HL-60 (cell line): ENCODE measurements around the gene GALNT7.

Source experiments
- DNase-seq, 2 experiments: peaks; one replicate each; pipeline ENCODE4 v3.0.0-alpha.2; 2010 to 2020; ENCODE audit warnings: low read depth in 1 of 2, low spot score in 1 of 2
- H3K27ac ChIP-seq: fragments of 250-450 bp; sonication (Bioruptor Pico); replicated peaks from 2 replicates; pipeline ENCODE4 v1.5.1; 2020; ENCODE audit warnings: mild to moderate bottlenecking, moderate library complexity
- H3K27me3 ChIP-seq: fragments of 250-450 bp; sonication (Bioruptor Pico); 2 replicates; pipeline ENCODE4 v1.5.1; 2021; ENCODE audit warnings: mild to moderate bottlenecking, moderate library complexity; ENCODE audit not compliant: insufficient read depth, poor library complexity, severe bottlenecking
- H3K4me3 ChIP-seq: replicated peaks from 2 replicates; pipeline ENCODE4 v1.5.1; 2011; ENCODE audit warnings: mild to moderate bottlenecking, control low read depth, low read length; ENCODE audit not compliant: insufficient read depth
- GABPA ChIP-seq: IDR thresholded peaks from 2 replicates; pipeline ENCODE4 v1.6.1; 2012; ENCODE audit warnings: low read depth
- POLR2AphosphoS5 ChIP-seq: IDR thresholded peaks from 2 replicates; pipeline ENCODE4 v1.6.1; 2012; ENCODE audit warnings: low read depth
- REST ChIP-seq: IDR thresholded peaks from 2 replicates; pipeline ENCODE4 v1.6.1; 2012; ENCODE audit warnings: low read depth; ENCODE audit not compliant: insufficient replicate concordance
- SPI1 ChIP-seq: IDR thresholded peaks from 2 replicates; pipeline ENCODE4 v1.6.1; 2012; ENCODE audit warnings: low read depth, mild to moderate bottlenecking, borderline replicate concordance
- TF ChIP-seq, protein P1 (sequence below): IDR thresholded peaks from one replicate; pipeline ENCODE4 v1.5.1; 2011; ENCODE audit warnings: low read length, control low read depth, inconsistent platforms; ENCODE audit not compliant: insufficient read depth

The GALNT7 gene

GRCh38 chr4:173235050-173235449, 66.4 kb downstream of the GALNT7 start:
- TF ChIP-seq SPI1 (no peak), POLR2AphosphoS5 (no peak), REST (no peak), GABPA (no peak)
- TF ChIP-seq, protein P1, sequence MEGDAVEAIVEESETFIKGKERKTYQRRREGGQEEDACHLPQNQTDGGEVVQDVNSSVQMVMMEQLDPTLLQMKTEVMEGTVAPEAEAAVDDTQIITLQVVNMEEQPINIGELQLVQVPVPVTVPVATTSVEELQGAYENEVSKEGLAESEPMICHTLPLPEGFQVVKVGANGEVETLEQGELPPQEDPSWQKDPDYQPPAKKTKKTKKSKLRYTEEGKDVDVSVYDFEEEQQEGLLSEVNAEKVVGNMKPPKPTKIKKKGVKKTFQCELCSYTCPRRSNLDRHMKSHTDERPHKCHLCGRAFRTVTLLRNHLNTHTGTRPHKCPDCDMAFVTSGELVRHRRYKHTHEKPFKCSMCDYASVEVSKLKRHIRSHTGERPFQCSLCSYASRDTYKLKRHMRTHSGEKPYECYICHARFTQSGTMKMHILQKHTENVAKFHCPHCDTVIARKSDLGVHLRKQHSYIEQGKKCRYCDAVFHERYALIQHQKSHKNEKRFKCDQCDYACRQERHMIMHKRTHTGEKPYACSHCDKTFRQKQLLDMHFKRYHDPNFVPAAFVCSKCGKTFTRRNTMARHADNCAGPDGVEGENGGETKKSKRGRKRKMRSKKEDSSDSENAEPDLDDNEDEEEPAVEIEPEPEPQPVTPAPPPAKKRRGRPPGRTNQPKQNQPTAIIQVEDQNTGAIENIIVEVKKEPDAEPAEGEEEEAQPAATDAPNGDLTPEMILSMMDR: no peak
- Histone ChIP-seq H3K27ac (no peak overlapping the region), H3K4me3 (no peak overlapping the region), H3K27me3 (no peaks in the 10 kb centered on the region)
- DNase-seq: no peak

DNA sequence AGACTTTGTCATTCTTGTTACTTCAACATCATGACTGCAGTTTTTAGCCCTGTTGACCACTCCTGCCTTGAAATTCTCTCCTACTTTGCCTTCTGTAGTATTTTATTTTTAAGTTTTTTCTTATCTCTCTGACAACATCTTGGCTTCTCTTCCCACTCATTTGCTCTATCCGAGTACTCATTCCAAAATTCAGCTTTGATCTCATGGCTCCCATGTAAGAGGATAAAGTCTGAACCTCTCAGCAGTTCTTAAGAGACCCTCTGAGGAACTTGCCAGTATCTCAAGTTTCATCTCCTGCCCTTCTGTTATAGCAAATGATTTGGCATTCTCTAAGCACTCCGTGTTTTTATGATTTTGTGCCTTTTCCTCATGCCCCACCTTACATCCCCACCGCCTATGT, 67.7 kb downstream of the GALNT7 start:
- Histone ChIP-seq H3K4me3 (no peak overlapping the region), H3K27me3 (no peaks in the 10 kb centered on the region), H3K27ac (no peak overlapping the region)
- DNase-seq: no peak
- TF ChIP-seq, protein P1: no peak
- TF ChIP-seq POLR2AphosphoS5 (no peak), SPI1 (no peak), REST (no peak), GABPA (no peak)

- Histone ChIP-seq H3K27ac (no peak overlapping the region), H3K4me3 (no peak overlapping the region), H3K27me3 (no peaks in the 10 kb centered on the region)
- TF ChIP-seq REST (no peak), GABPA (no peak), SPI1 (no peak), POLR2AphosphoS5 (no peak)
- TF ChIP-seq, protein P1: no peak
- DNase-seq: no peak
Measured at GRCh38 chr4:173237152-173237551, 68.5 kb downstream of the GALNT7 start.
